ENCODE results near the gene DIDO1.
A peak's percentile ranks its signal among the peaks of the same experiment; 100 is the strongest.

DIDO1 gene

GRCh38 chr20:62955519-62956386 lies 29.4 kb upstream of the DIDO1 start:
- TF ChIP-seq FOXP2 (optimal IDR thresholded peaks at IDR 0.05; ENCODE audit: borderline replicate concordance, extremely low read depth, extremely low read length, insufficient read depth) (peak; percentile 49), POLR2AphosphoS5 (IDR thresholded peaks at IDR 0.05; ENCODE audit: low read depth, low read length) (no peak), REST (IDR thresholded peaks at IDR 0.05; ENCODE audit: insufficient read depth in 1 of 2, low read depth in 2 of 2, low read length in 2 of 2) (no peak)

- peak; percentile 66 for TF ChIP-seq FOXP2 (optimal IDR thresholded peaks at IDR 0.05; ENCODE audit: borderline replicate concordance, extremely low read depth, extremely low read length, insufficient read depth)
- TF ChIP-seq POLR2AphosphoS5 (IDR thresholded peaks at IDR 0.05; ENCODE audit: low read depth, low read length) = no peak; the same call in 1 of the 2 replicates
Observed at GRCh38 chr20:62953839-62954703, 27.8 kb upstream of the DIDO1 start.

- no peak for TF ChIP-seq SIN3A (IDR thresholded peaks at IDR 0.05; ENCODE audit: borderline replicate concordance, insufficient read depth, low read length)
- TF ChIP-seq FOXP2 (optimal IDR thresholded peaks at IDR 0.05; ENCODE audit: borderline replicate concordance, extremely low read depth, extremely low read length, insufficient read depth) = no peak
- no peak for TF ChIP-seq REST (IDR thresholded peaks at IDR 0.05; ENCODE audit: insufficient read depth in 1 of 2, low read depth in 2 of 2, low read length in 2 of 2)
- no peak for TF ChIP-seq TAF1 (IDR thresholded peaks at IDR 0.05; ENCODE audit: borderline replicate concordance, insufficient read depth, low read length)
- TF ChIP-seq POLR2AphosphoS5 (IDR thresholded peaks at IDR 0.05; ENCODE audit: low read depth, low read length) = no peak
Observed at GRCh38 chr20:62952968-62953838, 26.9 kb upstream of the DIDO1 start.

GRCh38 chr20:62952373-62952967 lies 26.2 kb upstream of the DIDO1 start, which contains the start of gene SLC17A9:
Gene SLC17A9 (plus strand): TSS chr20:62952709. CDS start chr20:62952831, 122 bp downstream.
- no peak for TF ChIP-seq FOXP2 (optimal IDR thresholded peaks at IDR 0.05; ENCODE audit: borderline replicate concordance, extremely low read depth, extremely low read length, insufficient read depth)
- TF ChIP-seq TAF1 (IDR thresholded peaks at IDR 0.05; ENCODE audit: borderline replicate concordance, insufficient read depth, low read length) = no peak
- TF ChIP-seq POLR2AphosphoS5 (IDR thresholded peaks at IDR 0.05; ENCODE audit: low read depth, low read length) = no peak
- TF ChIP-seq SIN3A (IDR thresholded peaks at IDR 0.05; ENCODE audit: borderline replicate concordance, insufficient read depth, low read length) = no peak
- no peak for TF ChIP-seq REST (IDR thresholded peaks at IDR 0.05; ENCODE audit: insufficient read depth in 1 of 2, low read depth in 2 of 2, low read length in 2 of 2)
